ENCODE results near the gene PAQR8.

DNA sequence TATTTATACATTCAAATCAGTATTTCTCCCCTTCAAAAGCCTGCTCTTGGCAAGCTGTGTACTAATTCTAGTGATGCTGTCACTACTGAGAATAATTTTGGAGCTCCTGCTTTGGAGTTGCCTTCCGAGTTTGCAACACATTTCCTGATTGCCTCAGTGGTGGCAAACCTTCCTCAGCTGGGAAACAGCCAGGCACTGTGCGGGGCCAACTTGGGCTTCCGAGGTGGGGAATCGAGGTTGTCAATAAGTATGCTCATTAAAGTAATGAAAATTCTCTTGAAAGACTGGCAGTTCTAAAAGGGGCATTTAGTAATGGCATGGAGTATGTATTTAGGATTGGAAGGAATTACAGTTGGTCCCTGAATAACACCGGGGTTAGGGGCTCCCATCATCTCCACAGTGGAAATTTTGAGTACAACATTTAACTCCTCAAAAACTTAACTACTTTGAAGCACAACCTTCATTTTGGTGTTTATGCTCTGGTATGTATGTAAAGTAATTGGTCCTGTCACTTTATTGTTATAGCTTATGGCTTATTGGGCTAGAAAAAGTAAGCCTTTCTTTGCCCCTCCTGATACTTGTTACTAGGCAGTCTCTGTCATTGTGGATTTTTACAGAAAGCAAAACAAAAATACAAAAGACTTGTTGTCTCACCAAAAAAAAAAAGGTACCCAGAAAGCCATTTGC is 2.7 kb downstream of the PAQR8 start:
- TF ChIP-seq CTCF (IDR thresholded peaks at IDR 0.05; ENCODE audit: borderline replicate concordance, extremely low read depth, low read length, poor library complexity, severe bottlenecking) (no peak), EZH2 (IDR thresholded peaks at IDR 0.05; ENCODE audit: borderline replicate concordance, low read depth, low read length, severe bottlenecking) (no peak)

Data from DND-41 (cell line).